Vagina (tissue), 2 donors: ENCODE data around the gene DNAH14.
A peak's percentile ranks its signal among the peaks of the same experiment; 100 is the strongest.

Experiments used
- POLR2A ChIP-seq, 2 donors: fragments of 450-650 bp; IDR thresholded peaks; one replicate each; pipeline ENCODE4 v1.6.1; 2017; ENCODE audit warnings: antibody characterized with exemption in 2 of 2, mild to moderate bottlenecking in 2 of 2, moderate library complexity in 2 of 2
- POLR2AphosphoS5 ChIP-seq, 2 donors: sonication (generic); formaldehyde crosslinking; IDR thresholded peaks; one replicate each; pipeline ENCODE4 v1.9.0; 2017; ENCODE audit warnings: antibody characterized with exemption in 2 of 2, mild to moderate bottlenecking in 2 of 2, low read depth in 1 of 2; ENCODE audit not compliant: insufficient read depth in 1 of 2
- TF ChIP-seq, protein P1 (sequence below), 3 experiments: fragments of 450-650 bp in 2 of 3; fragments of 200-600 bp in 1 of 3; sonication (generic) in 1 of 3; IDR thresholded peaks; one replicate each; pipeline ENCODE4 v1.5.1; 2017 to 2019; ENCODE audit warnings: antibody characterized with exemption in 3 of 3, mild to moderate bottlenecking in 2 of 3, moderate library complexity in 2 of 3

DNA sequence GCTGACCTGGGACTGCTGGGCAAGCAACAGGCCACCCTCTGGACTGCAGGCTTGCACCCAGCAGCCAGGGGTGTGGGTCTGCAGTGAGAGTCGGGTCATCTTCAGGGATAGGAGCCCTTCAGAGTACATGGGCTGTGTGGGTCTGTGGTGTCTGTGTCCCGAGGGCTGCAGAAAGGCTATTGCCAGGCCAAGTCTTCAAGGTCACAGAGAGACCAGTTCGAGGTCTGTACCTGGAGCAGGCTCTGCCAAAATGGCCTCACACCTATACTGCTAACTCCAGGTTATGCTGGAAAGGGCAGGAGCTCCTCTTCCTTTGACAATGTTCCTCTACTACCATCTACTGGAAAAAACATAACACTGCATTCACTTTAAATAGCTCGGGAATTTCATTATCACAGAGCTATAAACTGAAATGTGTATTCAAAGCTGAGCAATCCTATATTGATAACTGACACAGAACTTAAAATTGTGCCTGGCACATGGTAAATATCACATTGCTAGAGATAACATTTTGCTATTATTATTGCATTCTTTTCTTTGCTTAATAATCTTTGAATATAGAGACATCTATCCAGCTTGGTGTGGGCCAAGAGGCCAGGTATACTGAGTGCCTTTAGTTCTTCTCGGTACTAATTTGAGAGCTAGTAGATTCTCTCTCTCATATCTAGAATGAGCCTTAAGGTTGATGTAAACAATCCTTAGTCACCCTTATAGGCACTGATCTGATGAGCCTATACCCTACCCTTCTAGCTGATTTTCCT is 6.9 kb upstream of the DNAH14 start:
- TF ChIP-seq, protein P1, sequence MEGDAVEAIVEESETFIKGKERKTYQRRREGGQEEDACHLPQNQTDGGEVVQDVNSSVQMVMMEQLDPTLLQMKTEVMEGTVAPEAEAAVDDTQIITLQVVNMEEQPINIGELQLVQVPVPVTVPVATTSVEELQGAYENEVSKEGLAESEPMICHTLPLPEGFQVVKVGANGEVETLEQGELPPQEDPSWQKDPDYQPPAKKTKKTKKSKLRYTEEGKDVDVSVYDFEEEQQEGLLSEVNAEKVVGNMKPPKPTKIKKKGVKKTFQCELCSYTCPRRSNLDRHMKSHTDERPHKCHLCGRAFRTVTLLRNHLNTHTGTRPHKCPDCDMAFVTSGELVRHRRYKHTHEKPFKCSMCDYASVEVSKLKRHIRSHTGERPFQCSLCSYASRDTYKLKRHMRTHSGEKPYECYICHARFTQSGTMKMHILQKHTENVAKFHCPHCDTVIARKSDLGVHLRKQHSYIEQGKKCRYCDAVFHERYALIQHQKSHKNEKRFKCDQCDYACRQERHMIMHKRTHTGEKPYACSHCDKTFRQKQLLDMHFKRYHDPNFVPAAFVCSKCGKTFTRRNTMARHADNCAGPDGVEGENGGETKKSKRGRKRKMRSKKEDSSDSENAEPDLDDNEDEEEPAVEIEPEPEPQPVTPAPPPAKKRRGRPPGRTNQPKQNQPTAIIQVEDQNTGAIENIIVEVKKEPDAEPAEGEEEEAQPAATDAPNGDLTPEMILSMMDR (IDR thresholded peaks at IDR 0.05) = peak in 2 of 3 experiments; percentile 38 to 59
- no peak for TF ChIP-seq POLR2A (IDR thresholded peaks at IDR 0.05)
- TF ChIP-seq POLR2AphosphoS5 (IDR thresholded peaks at IDR 0.05; ENCODE audit: insufficient read depth in 1 of 2, low read depth in 1 of 2) = no peak
